GM19351 (cell line): ENCODE data around the gene BTN2A1.
"Not testable (repeated sequence)": the region's sequence is repeated elsewhere in the genome, so short reads cannot be mapped to it uniquely, and the experiment has no call there.

ENCODE experiments used
- ATAC-seq: cut with Tn5 transposase; IDR thresholded peaks from one replicate; pipeline ENCODE4 v1.9.1; 2021; ENCODE audit warnings: mild to moderate bottlenecking, moderate library complexity; ENCODE audit not compliant: unreplicated experiment

BTN2A1 gene

GRCh38 chr6:26457806-26458688, at the start of gene BTN2A1:
BTN2A1 (plus strand) TSS chr6:26457955; CDS start chr6:26458637, 682 bp downstream.
- peak; percentile 98 for ATAC-seq

- no peak for ATAC-seq
Measured at GRCh38 chr6:26408828-26409730, 48.7 kb upstream of the BTN2A1 start.

GRCh38 chr6:26411751-26412150, 46.0 kb upstream of the BTN2A1 start:
- no peak for ATAC-seq

GRCh38 chr6:26412228-26412627, 45.5 kb upstream of the BTN2A1 start:
- ATAC-seq: no peak

DNA sequence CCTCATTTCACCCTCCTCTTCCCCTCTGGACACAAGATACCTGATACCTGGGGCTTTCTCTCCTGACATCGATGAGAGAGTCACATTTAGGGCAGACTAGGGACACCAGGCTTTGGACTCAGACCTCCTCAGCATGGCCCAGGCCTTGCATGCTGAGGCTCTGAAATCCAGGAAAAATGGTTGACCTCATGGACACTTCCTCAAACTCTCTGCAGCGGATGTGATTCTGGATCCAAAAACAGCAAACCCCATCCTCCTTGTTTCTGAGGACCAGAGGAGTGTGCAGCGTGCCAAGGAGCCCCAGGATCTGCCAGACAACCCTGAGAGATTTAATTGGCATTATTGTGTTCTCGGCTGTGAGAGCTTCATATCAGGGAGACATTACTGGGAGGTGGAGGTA, 44.8 kb upstream of the BTN2A1 start:
- ATAC-seq: no peak

- ATAC-seq: no peak
Measured at GRCh38 chr6:26414281-26414680, 43.5 kb upstream of the BTN2A1 start.

DNA sequence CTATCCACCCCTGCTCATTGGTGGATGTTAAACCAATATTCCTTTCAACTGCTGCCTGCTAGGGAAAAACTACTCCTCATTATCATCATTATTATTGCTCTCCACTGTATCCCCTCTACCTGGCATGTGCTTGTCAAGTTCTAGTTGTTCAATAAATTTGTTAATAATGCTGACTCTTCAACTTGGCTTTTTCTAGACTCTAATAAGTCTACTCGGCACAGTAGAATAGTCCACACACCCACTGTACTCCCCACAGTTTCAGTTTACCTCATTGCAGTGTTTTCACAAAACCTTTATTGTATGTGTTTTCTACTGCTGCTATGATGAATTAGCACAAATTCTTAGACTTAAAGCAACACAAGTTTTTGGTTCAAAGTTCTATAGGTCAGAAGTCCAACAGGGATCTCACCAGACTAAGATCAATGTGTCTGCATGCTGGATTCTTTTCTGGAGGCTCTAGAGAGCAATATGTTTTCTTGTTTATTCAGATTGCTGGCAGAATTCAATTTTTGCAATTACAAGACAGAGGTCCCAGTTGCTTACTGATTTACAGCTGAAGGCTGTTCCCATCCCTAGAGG, 42.6 kb upstream of the BTN2A1 start:
- no peak for ATAC-seq

- no peak for ATAC-seq
Measured at GRCh38 chr6:26415791-26416190, 42.0 kb upstream of the BTN2A1 start.

- ATAC-seq: no peak
Measured at GRCh38 chr6:26416288-26416687, 41.5 kb upstream of the BTN2A1 start.

GRCh38 chr6:26418077-26418476, 39.7 kb upstream of the BTN2A1 start:
- not testable (repeated sequence) for ATAC-seq

DNA sequence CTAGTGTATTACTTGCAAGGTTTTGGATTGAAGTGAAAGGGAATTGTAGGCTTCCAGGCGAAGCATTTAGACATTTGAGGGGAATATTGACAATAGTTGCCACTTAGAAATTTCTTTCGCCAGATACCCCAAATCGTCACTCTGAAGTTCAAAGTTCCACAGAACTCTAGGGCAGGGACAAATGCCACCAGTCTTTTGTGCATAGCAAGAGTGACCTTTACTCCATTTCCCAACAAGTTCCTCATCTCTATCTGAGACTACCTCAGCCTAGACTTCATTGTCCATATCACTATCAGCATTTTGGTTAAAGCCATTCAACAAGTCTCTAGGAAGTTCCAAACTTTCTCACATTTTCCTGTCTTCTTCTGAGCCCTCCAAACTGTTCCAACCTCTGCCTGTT, 39.0 kb upstream of the BTN2A1 start:
- ATAC-seq: not testable (repeated sequence)

DNA sequence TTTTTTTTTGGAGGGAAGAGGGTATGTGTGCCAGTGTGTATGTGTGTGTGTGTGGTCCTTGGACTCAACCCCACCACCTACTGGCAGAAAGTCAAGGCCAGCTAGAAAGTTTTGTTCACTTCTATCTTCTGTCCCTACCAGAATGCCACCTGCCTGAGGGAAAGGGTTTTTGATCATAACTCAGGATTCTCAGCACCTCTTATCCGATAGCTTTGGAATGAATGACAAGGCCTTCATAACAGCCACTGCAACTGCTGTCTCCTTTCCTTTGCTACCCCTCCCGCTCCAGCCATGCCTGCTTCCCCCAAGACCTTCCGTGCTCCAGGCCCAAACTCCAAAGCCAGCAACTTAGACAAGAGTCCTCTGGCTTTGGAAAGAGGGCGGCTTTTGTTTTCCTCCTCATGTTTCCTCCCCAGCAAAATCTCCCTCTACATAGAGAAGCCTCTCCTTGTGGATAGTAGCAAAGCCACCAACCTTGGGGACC, 37.0 kb upstream of the BTN2A1 start:
- no peak for ATAC-seq

- ATAC-seq: peak; percentile 95
Measured at GRCh38 chr6:26421259-26422144, 36.3 kb upstream of the BTN2A1 start.

- no peak for ATAC-seq
Measured at GRCh38 chr6:26422329-26422728, 35.4 kb upstream of the BTN2A1 start.

DNA sequence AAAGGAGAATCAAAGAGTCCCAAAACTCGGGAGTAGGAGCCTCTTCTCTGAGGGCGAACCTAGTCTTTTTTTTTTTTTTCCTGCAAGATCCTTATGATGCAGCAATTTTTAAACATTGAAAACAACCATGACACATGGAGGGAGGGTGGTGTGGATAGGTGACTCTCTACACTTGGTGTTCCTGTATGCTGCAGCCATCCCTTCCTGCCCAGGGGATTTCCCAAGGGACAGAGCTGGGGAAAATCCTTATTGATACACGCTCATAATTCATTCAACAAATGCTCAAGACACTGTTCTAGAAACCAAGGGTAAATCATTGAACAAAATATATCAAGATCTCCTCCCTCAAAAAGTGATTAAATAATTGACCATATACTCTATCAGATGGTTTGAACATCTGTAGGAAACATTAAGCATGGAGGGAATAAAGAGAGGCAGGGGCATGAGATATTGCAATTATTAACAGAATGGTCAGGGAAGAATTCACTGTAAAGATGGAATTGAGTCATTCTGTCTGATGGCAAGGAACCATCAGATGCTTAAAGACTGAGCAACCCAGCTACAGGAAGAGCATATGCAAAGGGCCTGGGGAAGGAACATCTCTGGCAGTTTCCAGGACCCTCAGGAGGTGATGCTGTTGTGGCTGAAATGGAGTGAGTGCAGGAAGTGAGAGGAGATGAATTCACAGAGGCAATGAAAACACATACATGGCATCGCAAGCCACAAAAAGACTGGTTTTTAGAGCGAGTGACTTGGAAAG, 30.9 kb upstream of the BTN2A1 start:
- ATAC-seq: no peak

- no peak for ATAC-seq
Measured at GRCh38 chr6:26427451-26427809, 30.3 kb upstream of the BTN2A1 start.

DNA sequence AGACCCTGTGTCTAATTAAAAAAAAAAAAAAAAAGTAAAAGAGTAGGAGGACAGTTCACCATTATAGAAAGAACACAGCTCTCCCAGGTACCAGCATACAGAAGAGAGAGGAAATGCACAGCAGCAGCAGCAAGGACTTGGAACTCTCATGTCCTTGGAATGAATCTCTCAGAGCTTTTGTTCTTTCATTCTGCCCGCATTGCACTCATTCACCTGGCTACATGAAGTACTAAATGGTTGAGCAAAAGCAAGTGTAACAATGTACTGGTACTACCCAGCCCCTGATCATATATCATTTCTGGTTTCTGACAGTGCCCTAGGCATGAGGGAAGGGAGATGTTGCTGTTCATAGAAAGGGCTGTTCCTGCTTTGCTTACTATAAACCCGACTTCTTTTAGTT, 29.5 kb upstream of the BTN2A1 start:
- ATAC-seq: no peak

GRCh38 chr6:26430787-26431186, 27.0 kb upstream of the BTN2A1 start:
- no peak for ATAC-seq
